ENCODE results near the gene CELSR1.
"Not testable (repeated sequence)": the region's sequence is repeated elsewhere in the genome, so short reads cannot be mapped to it uniquely, and the experiment has no call there.

Gene CELSR1

GRCh38 chr22:46514592-46515207, 22.7 kb downstream of the CELSR1 start:
- no peak for DNase-seq (ENCODE audit: low read depth in 2 of 2)

DNA sequence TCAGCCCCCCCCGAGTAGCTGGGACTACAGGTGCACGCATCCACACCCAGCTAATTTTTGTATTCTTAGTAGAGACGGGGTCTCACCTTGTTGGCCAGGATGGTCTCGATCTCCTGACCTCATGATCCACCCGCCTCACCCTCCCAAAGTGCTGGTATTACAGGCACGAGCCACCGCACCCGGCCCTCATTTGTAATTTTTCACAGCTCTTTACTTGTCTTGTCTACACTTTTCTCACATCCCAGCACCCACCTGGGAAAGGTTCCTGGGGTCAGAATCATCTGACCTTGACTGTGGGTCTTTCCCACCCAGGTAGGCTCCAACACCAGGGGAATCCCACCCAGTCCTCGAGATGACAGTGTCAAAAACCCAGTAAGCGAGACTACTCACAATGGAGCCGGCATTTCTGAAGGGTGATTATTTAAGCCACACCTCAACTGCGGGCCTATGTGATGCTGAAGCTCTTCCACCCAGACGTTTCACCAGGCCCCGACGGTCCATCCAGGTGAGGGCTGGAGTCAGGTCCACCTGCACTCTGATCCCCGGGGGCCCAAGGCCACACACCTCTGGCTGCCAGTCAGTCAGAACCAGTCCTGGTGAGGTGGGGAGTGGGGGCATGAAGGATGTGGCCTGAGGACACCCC, 23.4 kb downstream of the CELSR1 start:
- DNase-seq (ENCODE audit: low read depth in 2 of 2) = no peak

DNA sequence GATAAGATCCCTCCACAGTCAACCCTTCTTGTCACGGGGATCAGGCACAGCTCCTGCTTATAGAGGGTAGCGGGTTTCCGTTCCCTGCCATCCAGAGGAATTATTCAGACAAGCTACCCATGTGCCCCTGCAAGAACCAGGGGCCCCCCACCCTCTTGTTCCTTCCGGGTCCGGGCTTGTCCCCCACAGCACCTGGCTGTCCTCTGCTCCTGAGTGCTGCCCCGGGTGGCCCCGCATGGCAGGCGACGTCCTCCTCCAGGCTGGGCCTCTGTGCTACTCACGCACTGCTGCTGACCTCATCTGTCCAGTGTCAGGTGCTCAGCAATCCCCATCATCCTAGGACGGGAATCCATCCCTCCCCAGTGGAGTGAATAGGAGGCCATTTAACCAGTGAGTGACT, 24.7 kb downstream of the CELSR1 start:
- no peak for DNase-seq (ENCODE audit: low read depth in 2 of 2)

- no peak for DNase-seq (ENCODE audit: low read depth in 2 of 2)
Measured at GRCh38 chr22:46512039-46512370, 25.4 kb downstream of the CELSR1 start.

DNA sequence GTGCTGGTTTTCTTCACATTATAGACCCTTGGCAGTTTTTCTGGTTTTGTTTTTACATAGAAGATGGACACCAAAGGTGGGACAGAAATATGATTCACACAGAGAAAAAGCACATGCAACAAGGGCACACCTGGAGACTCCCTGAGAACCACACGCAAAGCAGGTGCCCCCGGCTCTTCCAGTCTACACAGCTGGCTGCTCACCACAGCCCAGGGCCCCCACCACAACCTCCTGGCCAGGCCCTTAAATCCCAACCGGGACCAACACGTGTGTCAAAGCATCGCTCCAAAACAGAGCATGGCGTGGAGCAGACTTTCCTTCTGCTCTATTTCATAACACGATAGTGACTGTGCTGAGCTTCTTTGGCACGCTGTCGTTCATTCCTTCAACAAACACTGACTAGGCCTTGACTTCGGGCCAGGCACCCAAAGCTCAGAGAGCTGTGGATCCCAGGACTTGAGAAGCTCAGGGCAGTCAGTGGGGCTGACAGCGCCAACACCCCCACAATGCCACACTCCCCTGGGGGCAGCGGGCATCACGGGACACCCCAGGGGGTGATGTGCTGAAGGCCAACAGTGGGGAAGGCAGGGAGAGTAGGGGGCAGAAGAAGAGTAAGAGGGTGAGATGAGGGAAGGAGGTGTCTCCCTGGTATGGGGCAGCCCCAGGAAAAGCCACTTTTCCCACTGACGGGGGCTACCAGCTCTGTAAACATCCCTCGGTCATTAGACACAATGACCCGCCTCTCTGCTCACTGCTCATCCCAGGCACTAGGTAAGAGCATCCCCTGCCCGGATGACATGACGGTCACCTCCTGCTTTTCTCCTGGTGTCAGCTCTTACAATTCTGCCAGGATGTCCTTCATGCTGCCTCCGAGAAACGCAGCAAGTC, 26.0 kb downstream of the CELSR1 start:
- DNase-seq (ENCODE audit: low read depth in 2 of 2) = no peak

- no peak for DNase-seq (ENCODE audit: low read depth in 2 of 2)
Measured at GRCh38 chr22:46509416-46510089, 27.9 kb downstream of the CELSR1 start.

DNA sequence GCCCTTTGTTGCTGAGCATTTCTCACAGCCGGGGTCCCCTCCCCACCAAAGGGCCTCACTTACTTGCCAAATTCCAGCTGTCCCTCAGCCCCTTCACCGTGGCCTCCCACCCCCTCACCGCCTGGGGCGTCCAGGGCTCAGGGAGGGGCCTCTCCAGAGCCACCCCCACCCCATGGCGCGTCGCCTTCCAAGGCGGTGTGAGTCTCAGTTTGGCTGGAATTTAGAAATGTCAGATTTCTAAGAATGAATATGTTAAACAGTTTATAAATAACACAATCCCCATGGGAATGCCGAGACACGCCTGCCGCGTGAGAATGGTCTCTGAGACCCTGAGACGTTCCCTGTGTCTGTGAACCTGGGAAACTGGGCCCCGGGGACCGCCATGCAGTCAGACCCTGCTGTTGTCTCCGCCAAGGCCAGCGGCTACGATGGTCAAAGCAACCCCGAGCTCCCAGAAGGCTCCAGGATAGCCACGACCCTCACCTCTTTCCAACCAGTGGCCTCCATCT, 28.9 kb downstream of the CELSR1 start:
- DNase-seq (ENCODE audit: low read depth in 2 of 2) = no peak

DNA sequence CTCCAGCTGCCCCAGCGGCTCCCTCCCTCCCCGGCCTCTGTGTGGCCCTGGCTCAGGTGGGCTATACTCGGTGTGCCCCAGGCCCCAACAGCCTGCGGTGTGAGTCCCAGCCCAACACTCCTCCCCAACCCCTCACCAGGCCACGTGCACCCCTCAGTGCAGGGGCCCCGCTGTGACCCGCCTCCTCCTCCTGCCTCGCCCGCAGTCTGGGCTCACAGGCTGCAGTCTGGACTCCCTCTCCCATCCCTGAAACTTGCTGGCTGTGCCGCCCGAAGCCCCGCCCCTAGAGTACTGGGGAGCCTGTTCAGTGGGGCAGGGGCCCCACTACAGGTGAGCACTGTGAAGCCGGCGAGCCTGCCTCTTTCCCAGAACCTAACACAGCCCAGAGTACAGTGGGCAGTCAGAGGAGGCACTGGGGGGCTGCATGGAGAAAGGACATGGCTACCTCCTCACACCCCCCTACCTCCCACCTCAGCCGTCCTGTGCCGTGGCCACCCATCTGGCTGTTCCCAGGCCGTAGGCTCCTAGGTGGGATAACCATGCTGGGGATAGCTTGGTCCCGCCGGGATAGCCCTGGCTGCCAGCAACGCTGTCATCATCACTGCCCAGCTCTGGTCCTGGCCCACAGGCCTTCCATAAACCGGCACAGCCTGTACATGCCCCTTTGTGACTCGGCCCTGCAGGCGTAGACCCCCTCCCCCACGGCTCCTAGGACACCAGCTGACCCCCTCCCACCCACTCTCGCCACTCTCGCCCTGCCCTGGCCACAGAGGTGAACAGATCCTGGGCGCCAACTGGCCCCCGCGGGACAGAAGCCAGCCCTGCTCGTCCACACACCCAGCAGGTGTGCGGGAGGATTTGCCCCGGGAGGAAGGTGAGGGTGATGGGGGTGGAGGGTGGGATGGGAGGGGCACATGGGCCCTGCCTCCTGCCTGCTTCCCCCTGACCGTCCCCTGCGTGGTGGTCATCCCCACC, 29.7 kb downstream of the CELSR1 start:
- DNase-seq (ENCODE audit: low read depth in 2 of 2) = no peak

- DNase-seq (ENCODE audit: low read depth in 2 of 2) = no peak
Measured at GRCh38 chr22:46504584-46504983, 32.8 kb downstream of the CELSR1 start.

- no peak for DNase-seq (ENCODE audit: low read depth in 2 of 2)
Measured at GRCh38 chr22:46502440-46503175, 34.8 kb downstream of the CELSR1 start.

DNA sequence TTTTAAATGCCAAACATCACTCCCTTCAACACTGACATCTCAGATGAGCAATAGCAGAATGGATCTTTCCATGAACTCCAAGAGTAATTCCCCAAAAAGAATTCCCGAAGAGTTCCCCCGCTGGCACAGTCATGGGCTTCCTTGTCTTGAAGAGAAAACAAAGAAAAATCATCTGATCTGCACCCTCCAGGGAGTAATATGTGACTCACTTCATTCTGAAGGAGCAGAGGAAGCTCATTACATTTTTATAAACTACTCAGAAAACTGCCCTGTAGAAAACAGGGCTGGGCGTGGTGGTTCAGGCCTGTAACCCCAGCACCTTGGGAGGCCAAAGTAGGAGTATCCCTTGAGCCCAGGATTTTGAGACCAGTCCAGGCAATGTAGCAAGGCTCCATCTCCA, 35.7 kb downstream of the CELSR1 start:
- DNase-seq (ENCODE audit: low read depth in 2 of 2) = peak; percentile 20 to 27

GRCh38 chr22:46501265-46501664, 36.2 kb downstream of the CELSR1 start:
- DNase-seq (ENCODE audit: low read depth in 2 of 2) = not testable (repeated sequence)

DNA sequence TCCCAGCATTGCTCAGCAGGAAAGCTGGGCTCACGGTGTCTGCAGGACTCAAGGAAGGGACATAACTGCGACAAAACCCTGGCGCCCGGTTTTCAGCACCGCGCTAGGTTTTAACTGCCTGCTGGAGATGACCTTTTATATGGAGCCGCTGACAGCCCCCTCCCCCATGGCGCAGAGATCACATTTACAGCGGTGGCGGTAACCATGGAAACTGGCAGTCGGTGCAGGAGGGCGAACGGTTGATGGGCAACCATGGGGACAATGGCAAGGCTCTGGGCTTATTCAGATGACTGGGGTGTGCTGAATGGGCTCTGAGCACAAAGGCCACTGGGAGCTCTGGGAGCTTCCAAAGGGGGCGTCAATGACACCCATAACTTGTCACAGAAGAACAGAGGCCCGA, 37.2 kb downstream of the CELSR1 start:
- DNase-seq (ENCODE audit: low read depth in 2 of 2) = no peak

DNA sequence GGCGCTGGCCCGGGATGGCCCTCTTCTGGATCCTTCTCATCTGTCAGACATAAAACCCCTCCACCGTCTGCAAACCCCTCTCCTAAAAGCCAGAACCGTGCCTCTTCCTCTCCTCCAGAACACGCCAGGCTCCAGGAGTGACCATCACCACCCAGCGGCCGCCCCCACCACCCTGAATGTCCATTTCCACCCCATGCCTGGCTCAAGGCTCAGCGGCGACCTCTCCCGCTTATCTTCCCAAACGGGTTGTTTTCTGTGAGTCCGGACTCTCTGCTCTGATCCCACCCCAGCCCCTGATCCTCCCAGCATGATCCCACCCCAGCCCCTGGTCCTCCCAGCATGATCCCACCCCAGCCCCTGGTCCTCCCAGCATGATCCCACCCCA, 37.6 kb downstream of the CELSR1 start:
- no peak for DNase-seq (ENCODE audit: low read depth in 2 of 2)

DNA sequence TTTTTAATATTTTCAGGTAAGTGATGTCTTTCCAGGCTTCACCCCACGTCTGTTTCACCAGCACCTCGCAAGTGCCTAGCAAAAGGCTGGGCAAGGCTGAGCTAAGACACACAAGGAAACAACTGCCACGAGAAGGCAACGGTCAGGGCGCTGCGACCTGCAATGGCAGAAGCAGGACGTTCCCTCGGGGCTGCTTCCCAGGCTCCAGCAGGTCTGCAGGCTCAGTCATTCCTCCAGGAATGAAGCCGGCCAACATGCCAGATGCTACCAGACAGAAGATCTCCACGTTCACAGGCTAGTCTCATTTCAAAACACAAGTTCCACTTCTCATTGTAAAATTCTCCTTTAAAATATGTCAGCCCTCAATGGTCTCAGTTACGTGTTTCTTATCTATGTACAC, 45.5 kb downstream of the CELSR1 start:
- DNase-seq (ENCODE audit: low read depth in 2 of 2) = no peak

DNA sequence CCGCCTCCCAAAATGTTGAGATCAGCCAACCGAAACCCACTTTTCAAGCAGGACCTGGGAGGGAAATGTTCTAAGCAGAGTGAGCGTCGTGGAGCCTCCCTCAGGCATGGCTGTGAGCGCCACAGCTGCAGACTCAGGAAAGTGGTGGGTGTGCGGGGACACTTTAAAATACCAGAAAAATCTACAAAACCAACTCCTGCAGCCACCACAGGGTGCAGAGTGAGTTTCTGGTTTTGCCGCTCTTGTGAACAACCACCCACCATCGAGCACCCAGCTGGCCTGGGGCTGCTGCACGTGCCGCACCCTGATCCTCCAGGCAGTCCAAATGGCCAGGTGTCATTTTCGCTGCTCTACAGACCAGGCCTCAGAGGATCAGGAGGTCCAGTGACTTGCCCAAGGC, 46.9 kb downstream of the CELSR1 start:
- no peak for DNase-seq (ENCODE audit: low read depth in 2 of 2)

DNA sequence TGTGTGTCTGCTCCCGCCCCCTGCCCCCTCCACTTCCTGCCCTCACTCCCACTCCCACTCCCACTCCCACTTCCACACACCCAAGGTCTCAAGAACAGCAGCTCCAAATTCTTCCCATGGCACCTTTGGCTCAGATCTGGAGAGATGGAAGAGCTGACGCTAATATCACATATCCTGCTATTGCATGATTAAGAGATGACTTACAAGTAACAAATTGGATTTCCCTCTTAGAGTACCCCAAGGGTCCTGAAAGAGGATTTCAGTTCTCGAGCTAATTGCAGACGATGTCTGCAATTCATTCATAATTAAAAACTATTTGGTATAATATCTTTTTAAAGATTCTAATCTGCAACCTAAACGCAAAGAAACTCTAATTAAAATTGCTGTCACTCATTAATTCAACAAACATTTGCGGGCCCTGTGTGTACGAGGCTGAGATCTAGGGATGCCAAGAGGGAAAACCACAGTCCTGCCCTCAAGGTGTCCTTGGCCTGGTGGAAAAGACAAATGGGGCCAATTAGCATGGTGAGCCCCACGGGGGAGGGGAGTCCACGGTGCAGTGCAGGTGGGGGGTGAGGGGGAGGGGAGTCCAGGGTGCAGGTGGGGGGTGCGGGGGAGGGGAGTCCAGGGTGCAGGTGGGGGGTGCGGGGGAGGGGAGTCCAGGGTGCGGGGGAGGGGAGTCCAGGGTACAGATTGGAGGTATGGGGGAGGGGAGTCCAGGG, 50.3 kb downstream of the CELSR1 start:
- DNase-seq (ENCODE audit: low read depth in 2 of 2) = no peak

DNA sequence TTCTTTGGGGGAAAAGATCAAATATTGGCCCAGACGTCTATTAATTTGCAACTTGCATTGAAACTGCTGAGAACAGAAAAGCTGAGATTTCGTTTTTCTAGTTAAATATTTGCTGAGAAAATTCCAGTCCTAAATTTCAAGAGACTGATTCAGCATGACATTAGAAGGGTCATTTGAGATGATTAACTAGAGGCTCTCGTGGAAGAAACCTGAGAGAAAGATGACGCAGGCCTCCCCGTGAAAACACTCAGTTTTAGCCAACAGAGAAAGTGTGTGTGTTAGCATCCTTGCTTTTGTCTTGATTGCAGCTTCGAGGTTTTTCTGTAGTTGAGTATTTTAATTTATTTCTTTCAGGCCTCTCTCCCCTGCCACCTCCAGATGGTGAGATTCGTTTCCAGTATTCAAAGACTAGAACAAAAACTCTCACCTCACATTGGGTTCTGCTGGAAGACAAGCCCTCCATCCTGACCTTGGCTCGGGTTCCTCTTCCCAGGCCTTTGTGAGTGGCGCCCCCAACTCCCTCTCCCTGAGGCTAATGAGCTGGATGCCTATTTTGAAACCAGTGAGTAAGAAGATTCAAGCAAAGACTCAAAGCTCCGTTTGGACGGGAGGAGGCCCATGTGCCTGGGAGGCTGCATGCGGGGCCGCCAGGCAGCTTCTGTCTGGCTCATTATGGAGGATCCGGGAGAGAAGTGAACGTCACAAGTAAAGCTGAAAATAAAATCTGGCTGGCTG, 52.4 kb downstream of the CELSR1 start:
- no peak for DNase-seq (ENCODE audit: low read depth in 2 of 2)
